Osteoblast (primary cell): Measurements from ENCODE around the gene IGF2BP1. TPM values are rescaled to one million over a fixed set of nuclear protein-coding genes. Genes with fewer than 3 reads are reported as not detected.

Source experiments
- DNase-seq: peaks from one replicate; pipeline ENCODE4 v3.0.0; 2011; ENCODE audit warnings: low spot score, mixed read lengths; ENCODE audit not compliant: insufficient read length; ENCODE audit errors: missing footprints
- H2AFZ ChIP-seq: 2 replicates; pipeline ENCODE4 v1.6.0; 2011; ENCODE audit warnings: mild to moderate bottlenecking, low read length
- H3K27ac ChIP-seq: 2 replicates; pipeline ENCODE4 v1.5.1; 2011; ENCODE audit warnings: mild to moderate bottlenecking, low read depth, low read length, moderate library complexity
- H3K27me3 ChIP-seq: 2 replicates; pipeline ENCODE4 v1.6.0; 2012; ENCODE audit warnings: mild to moderate bottlenecking, control low read depth, inconsistent platforms, low read length, moderate library complexity; ENCODE audit not compliant: insufficient read depth
- H3K36me3 ChIP-seq: 2 replicates; pipeline ENCODE4 v1.5.1; 2011; ENCODE audit warnings: mild to moderate bottlenecking, low read length, control low read depth, moderate library complexity; ENCODE audit not compliant: insufficient read depth
- H3K4me1 ChIP-seq: 2 replicates; pipeline ENCODE4 v1.5.1; 2011; ENCODE audit warnings: mild to moderate bottlenecking, low read length, control low read depth, moderate library complexity; ENCODE audit not compliant: insufficient read depth
- H3K4me2 ChIP-seq: 2 replicates; pipeline ENCODE4 v1.6.0; 2011; ENCODE audit warnings: mild to moderate bottlenecking, low read length; ENCODE audit not compliant: insufficient read depth
- H3K4me3 ChIP-seq: fragments of 200-600 bp; sonication (generic); 3 replicates; pipeline ENCODE4 v1.5.1; 2012; ENCODE audit warnings: mild to moderate bottlenecking, low read length, inconsistent platforms; ENCODE audit not compliant: insufficient read depth
- H3K79me2 ChIP-seq: 2 replicates; pipeline ENCODE4 v1.6.0; 2012; ENCODE audit warnings: mild to moderate bottlenecking, low read length, control low read depth, inconsistent platforms; ENCODE audit not compliant: insufficient read depth
- H3K9me3 ChIP-seq: 2 replicates; pipeline ENCODE4 v1.5.1; 2011; ENCODE audit warnings: low read depth, low read length, control low read depth
- H4K20me1 ChIP-seq: 2 replicates; pipeline ENCODE4 v1.6.0; 2012; ENCODE audit warnings: mild to moderate bottlenecking, low read length, control low read depth; ENCODE audit not compliant: insufficient read depth
- CTCF ChIP-seq: IDR thresholded peaks from 2 replicates; pipeline ENCODE4 v1.5.1; 2011; ENCODE audit warnings: mild to moderate bottlenecking, low read depth, low read length, moderate library complexity; ENCODE audit errors: extremely low read depth
- total RNA-seq: library from RNA; depleted of rRNA; stranded (reverse); fragments of >200 nt; gene quantifications from 2 replicates; pipeline ENCODE4 v1.2.3, GENCODE V29; 2012

IGF2BP1 gene
- total RNA-seq, 1 donor, result 1.4 TPM

- Histone ChIP-seq H3K4me1 (no peaks in the 10 kb centered on the region), H2AFZ (no peak overlapping the region), H3K27me3 (no peaks in the 10 kb centered on the region), H3K4me2 (no peak overlapping the region), H4K20me1 (no peaks in the 10 kb centered on the region), H3K9me3 (no peaks in the 10 kb centered on the region), H3K79me2 (no peaks in the 10 kb centered on the region), H3K36me3 (peaks cover 44% of the 10 kb centered on the region), H3K4me3 (no peak overlapping the region), H3K27ac (no peak overlapping the region)
- TF ChIP-seq CTCF, result no peak
- DNase-seq, result peak; percentile 86
Observed at GRCh38 chr17:49045376-49045775, 48.2 kb downstream of the IGF2BP1 start.

- Histone ChIP-seq H3K9me3 (no peaks in the 10 kb centered on the region), H2AFZ (no peak overlapping the region), H3K4me1 (no peaks in the 10 kb centered on the region), H3K36me3 (peaks cover 42% of the 10 kb centered on the region), H3K27me3 (no peaks in the 10 kb centered on the region), H3K4me2 (no peak overlapping the region), H3K79me2 (no peaks in the 10 kb centered on the region), H3K27ac (no peak overlapping the region), H3K4me3 (no peak overlapping the region), H4K20me1 (no peaks in the 10 kb centered on the region)
- no peak for TF ChIP-seq CTCF
- DNase-seq, result no peak
Observed at GRCh38 chr17:49046912-49047311, 49.7 kb downstream of the IGF2BP1 start.

GRCh38 chr17:49049265-49049664, 52.1 kb downstream of the IGF2BP1 start:
- H4K20me1 ChIP-seq, result no peaks in the 10 kb centered on the region
- no peak overlapping the region for H2AFZ ChIP-seq
- H3K4me2 ChIP-seq, result no peak overlapping the region
- no peaks in the 10 kb centered on the region for H3K9me3 ChIP-seq
- no peaks in the 10 kb centered on the region for H3K79me2 ChIP-seq
- H3K27ac ChIP-seq, result no peak overlapping the region
- no peak for TF ChIP-seq CTCF
- no peak for DNase-seq
- H3K4me3 ChIP-seq, result no peak overlapping the region
- H3K36me3 ChIP-seq, result peaks cover 31% of the 10 kb centered on the region
- H3K27me3 ChIP-seq, result no peaks in the 10 kb centered on the region
- H3K4me1 ChIP-seq, result no peaks in the 10 kb centered on the region

GRCh38 chr17:49050611-49051010, 53.4 kb downstream of the IGF2BP1 start:
- no peak overlapping the region for H2AFZ ChIP-seq
- H4K20me1 ChIP-seq, result no peaks in the 10 kb centered on the region
- no peak overlapping the region for H3K4me2 ChIP-seq
- no peak overlapping the region for H3K4me3 ChIP-seq
- peaks cover 23% of the 10 kb centered on the region for H3K36me3 ChIP-seq
- no peak for TF ChIP-seq CTCF
- no peaks in the 10 kb centered on the region for H3K27me3 ChIP-seq
- H3K9me3 ChIP-seq, result no peaks in the 10 kb centered on the region
- H3K4me1 ChIP-seq, result no peaks in the 10 kb centered on the region
- H3K27ac ChIP-seq, result no peak overlapping the region
- DNase-seq, result no peak
- no peaks in the 10 kb centered on the region for H3K79me2 ChIP-seq
